ENCODE measurements around the gene GCFC2. TPM values are rescaled to one million over a fixed set of nuclear protein-coding genes. Genes with fewer than 3 reads are reported as not detected.

GCFC2 gene
- total and polyA plus RNA-seq, 2 experiments from 2014 or later: 12.0 to 12.3 TPM

DNA sequence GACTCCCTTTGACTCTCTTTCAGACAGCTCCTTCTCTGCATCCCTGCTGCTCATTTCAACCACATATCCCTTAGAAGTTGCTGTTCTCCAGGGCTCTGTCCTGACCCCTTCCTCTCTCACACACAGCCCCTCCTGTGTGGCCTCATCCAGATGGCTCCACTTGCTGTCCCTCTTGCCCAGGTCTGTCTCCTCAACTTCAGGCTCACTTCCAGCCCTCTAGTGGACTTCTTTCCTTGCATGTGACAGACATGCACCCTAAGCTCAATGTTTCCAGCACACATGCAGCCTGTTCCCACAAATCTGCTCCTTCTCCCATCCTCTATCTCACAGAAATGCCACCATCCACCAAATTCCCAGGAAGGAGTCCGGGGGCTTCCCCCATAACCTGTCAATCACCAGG, 73.1 kb downstream of the GCFC2 start:
- Histone ChIP-seq H3K9me3 (ENCODE audit: low read depth) (no peaks in the 10 kb centered on the region), H2AFZ (no peak overlapping the region), H3K27ac (no peak overlapping the region), H3K4me1 (ENCODE audit: insufficient read depth) (peaks cover 13% of the 10 kb centered on the region), H3K4me3 (no peak overlapping the region), H3K27me3 (replicated peaks; ENCODE audit: insufficient read depth) (0 out of 2 replicates have a peak, but pooled peaks cover 8% of the 10 kb centered on the region), H3K36me3 (ENCODE audit: low read depth) (no peaks in the 10 kb centered on the region), H4K20me1 (ENCODE audit: insufficient read depth) (no peaks in the 10 kb centered on the region), H3F3A (ENCODE audit: insufficient read depth) (peaks cover 13% of the 10 kb centered on the region), H3K9me2 (ENCODE audit: insufficient read depth) (no peaks in the 10 kb centered on the region), H3K79me2 (ENCODE audit: insufficient read depth) (no peaks in the 10 kb centered on the region), H3K9ac (no peak overlapping the region), H3K4me2 (ENCODE audit: unreplicated experiment) (no peak overlapping the region)
- DNase-seq: no peak
- WGBS, 2 experiments (ENCODE audit: low coverage in 1 of 2, low lambda C conversion rate in 2 of 2, missing lambda C conversion rate in 2 of 2): 80 to 86% methylated on average over 1 of the region's 1 CpG
- no peak for TF ChIP-seq EZH2phosphoT487 (IDR thresholded peaks at IDR 0.05; ENCODE audit: insufficient read depth, low read depth)
- no peak for TF ChIP-seq EZH2 (IDR thresholded peaks at IDR 0.05; ENCODE audit: insufficient read depth, poor library complexity, severe bottlenecking)
- in situ Hi-C loops (cut with MboI): no loop called here

- TF ChIP-seq EZH2 (IDR thresholded peaks at IDR 0.05; ENCODE audit: insufficient read depth, poor library complexity, severe bottlenecking) (no peak), EZH2phosphoT487 (IDR thresholded peaks at IDR 0.05; ENCODE audit: insufficient read depth, low read depth) (no peak)
- peaks cover 9% of the 10 kb centered on the region; the same call in 1 of the 2 replicates for H3F3A ChIP-seq (ENCODE audit: insufficient read depth)
- H3K27ac ChIP-seq: no peak overlapping the region
- no peak overlapping the region for H3K4me2 ChIP-seq (ENCODE audit: unreplicated experiment)
- no peaks in the 10 kb centered on the region for H3K9me2 ChIP-seq (ENCODE audit: insufficient read depth)
- no peaks in the 10 kb centered on the region for H3K36me3 ChIP-seq (ENCODE audit: low read depth)
- WGBS, 2 experiments (ENCODE audit: low coverage in 1 of 2, low lambda C conversion rate in 2 of 2, missing lambda C conversion rate in 2 of 2): 64 to 72% methylated on average over 1 of the region's 1 CpG
- no peak overlapping the region for H3K4me3 ChIP-seq
- no peaks in the 10 kb centered on the region for H3K79me2 ChIP-seq (ENCODE audit: insufficient read depth)
- DNase-seq: no peak
- in situ Hi-C loops (cut with MboI): no loop called here
- H2AFZ ChIP-seq: no peak overlapping the region
- H3K27me3 ChIP-seq (replicated peaks; ENCODE audit: insufficient read depth): 0 out of 2 replicates have a peak, but pooled peaks cover 8% of the 10 kb centered on the region
- H4K20me1 ChIP-seq (ENCODE audit: insufficient read depth): no peaks in the 10 kb centered on the region
- peaks cover 13% of the 10 kb centered on the region for H3K4me1 ChIP-seq (ENCODE audit: insufficient read depth)
- no peaks in the 10 kb centered on the region for H3K9me3 ChIP-seq (ENCODE audit: low read depth)
- no peak overlapping the region for H3K9ac ChIP-seq
These were observed 75.8 kb downstream of the GCFC2 start for GRCh38 chr2:75634945-75635344.

GRCh38 chr2:75633620-75634019, 77.1 kb downstream of the GCFC2 start:
- DNase-seq: no peak
- Histone ChIP-seq H3K79me2 (ENCODE audit: insufficient read depth) (no peaks in the 10 kb centered on the region), H3K4me1 (ENCODE audit: insufficient read depth) (peaks cover 13% of the 10 kb centered on the region), H3K27ac (no peak overlapping the region), H4K20me1 (ENCODE audit: insufficient read depth) (no peaks in the 10 kb centered on the region), H3K9me2 (ENCODE audit: insufficient read depth) (no peaks in the 10 kb centered on the region), H3K9ac (no peak overlapping the region), H3K4me3 (no peak overlapping the region), H2AFZ (no peak overlapping the region), H3K36me3 (ENCODE audit: low read depth) (no peaks in the 10 kb centered on the region), H3K27me3 (replicated peaks; ENCODE audit: insufficient read depth) (0 out of 2 replicates have a peak, but pooled peaks cover 8% of the 10 kb centered on the region), H3K4me2 (ENCODE audit: unreplicated experiment) (no peak overlapping the region), H3K9me3 (ENCODE audit: low read depth) (no peaks in the 10 kb centered on the region), H3F3A (ENCODE audit: insufficient read depth) (peaks cover 8% of the 10 kb centered on the region; the same call in 1 of the 2 replicates)
- no peak for TF ChIP-seq EZH2 (IDR thresholded peaks at IDR 0.05; ENCODE audit: insufficient read depth, poor library complexity, severe bottlenecking)
- no peak for TF ChIP-seq EZH2phosphoT487 (IDR thresholded peaks at IDR 0.05; ENCODE audit: insufficient read depth, low read depth)
- 55 to 56% methylated on average over 3 of the region's 3 CpGs for WGBS, 2 experiments (ENCODE audit: low coverage in 1 of 2, low lambda C conversion rate in 2 of 2, missing lambda C conversion rate in 2 of 2)
- in situ Hi-C loops (cut with MboI): no loop called here

- TF ChIP-seq EZH2 (IDR thresholded peaks at IDR 0.05; ENCODE audit: insufficient read depth, poor library complexity, severe bottlenecking): no peak
- TF ChIP-seq EZH2phosphoT487 (IDR thresholded peaks at IDR 0.05; ENCODE audit: insufficient read depth, low read depth): no peak
These were observed 77.9 kb downstream of the GCFC2 start for GRCh38 chr2:75632813-75633212.

More at GRCh38 chr2:75632813-75633212, 77.9 kb downstream of the GCFC2 start:
- Histone ChIP-seq H3K79me2 (ENCODE audit: insufficient read depth) (no peaks in the 10 kb centered on the region), H3K27me3 (replicated peaks; ENCODE audit: insufficient read depth) (0 out of 2 replicates have a peak, but pooled peaks cover 4% of the 10 kb centered on the region), H3K36me3 (ENCODE audit: low read depth) (no peaks in the 10 kb centered on the region), H3K27ac (no peak overlapping the region), H3K9me2 (ENCODE audit: insufficient read depth) (no peaks in the 10 kb centered on the region), H3K9ac (no peak overlapping the region), H4K20me1 (ENCODE audit: insufficient read depth) (no peaks in the 10 kb centered on the region), H2AFZ (peak overlapping the region; percentile 81), H3K4me3 (no peak overlapping the region), H3K4me1 (ENCODE audit: insufficient read depth) (peaks cover 13% of the 10 kb centered on the region), H3K9me3 (ENCODE audit: low read depth) (no peaks in the 10 kb centered on the region), H3F3A (ENCODE audit: insufficient read depth) (peaks cover 8% of the 10 kb centered on the region; the same call in 1 of the 2 replicates), H3K4me2 (ENCODE audit: unreplicated experiment) (no peak overlapping the region)
- in situ Hi-C loops (cut with MboI): no loop called here
- no peak for DNase-seq
- 6 to 16% methylated on average over 1 of the region's 1 CpG for WGBS, 2 experiments (ENCODE audit: low coverage in 1 of 2, low lambda C conversion rate in 2 of 2, missing lambda C conversion rate in 2 of 2)
